Left lung (tissue), 10 donors: Measurements from ENCODE around the gene TMEM161A. TPM values are rescaled to one million over a fixed set of nuclear protein-coding genes. Genes with fewer than 3 reads are reported as not detected.

Experiments used
- ATAC-seq: fragments of 200-7000 bp; cut with Tn5 transposase; one replicate; pipeline ENCODE4 v1.9.1; 2020; ENCODE audit warnings: moderate library complexity
- DNase-seq, 4 donors: peaks; one replicate each; pipeline ENCODE4 v3.0.0-alpha.2; 2013 to 2020
- H3K27ac ChIP-seq, 2 donors: fragments of 200-600 bp; sonication (generic) in 1 of 2; one replicate each; pipeline versions ENCODE4 v1.5.0 to v1.8.0; 2020 to 2021
- H3K27me3 ChIP-seq, 2 donors: fragments of 200-600 bp; sonication (generic) in 1 of 2; one replicate each; pipeline versions ENCODE4 v1.5.0 to v1.8.0; 2020 to 2021
- H3K36me3 ChIP-seq, 2 donors: fragments of 200-600 bp; sonication (generic) in 1 of 2; one replicate each; pipeline versions ENCODE4 v1.5.0 to v1.8.0; 2020 to 2021
- H3K4me1 ChIP-seq, 2 donors: fragments of 200-600 bp; one replicate each; pipeline ENCODE4 v1.8.0; 2021
- H3K4me3 ChIP-seq, 2 donors: fragments of 200-600 bp; sonication (generic) in 1 of 2; one replicate each; pipeline versions ENCODE4 v1.5.0 to v1.8.0; 2020 to 2021; ENCODE audit warnings: mild to moderate bottlenecking in 1 of 2
- H3K9me3 ChIP-seq, 2 donors: fragments of 200-600 bp; sonication (generic) in 1 of 2; one replicate each; pipeline versions ENCODE4 v1.5.0 to v1.8.0; 2020 to 2021
- intact Hi-C, 2 donors: fragments of 100-400 bp; cut with DNase I; formaldehyde crosslinking; loops; one replicate each; pipeline versions ENCODE4 v1.11.2 to v1.14.2; 2022
- polyA plus RNA-seq, 6 donors: library from polyadenylated mRNA; unstranded; fragments of 120-200 nt; gene quantifications; one replicate each; pipeline ENCODE4 v1.2.1, GENCODE V29; 2013; ENCODE audit not compliant: insufficient read length in 6 of 6
- total RNA-seq, 2 donors: library from RNA; stranded (reverse); fragmentation: NEBNext Ultra II Directional; extraction: Animal tissue kit (Norgen Biotek cat#: 25700); gene quantifications; one replicate each; pipeline ENCODE4 v1.2.1, GENCODE V29; 2021
- TF ChIP-seq, protein P1 (sequence below), 2 donors: fragments of 200-600 bp; sonication (generic) in 1 of 2; IDR thresholded peaks; one replicate each; pipeline versions ENCODE4 v1.5.0 to v1.8.0; 2021; ENCODE audit warnings: antibody characterized with exemption in 2 of 2
- donor health status: DM: no; HTN: yes; CAD: no.
- donor health status: DM: no; HTN: no; CAD: no.

The TMEM161A gene
- total and polyA plus RNA-seq, 8 donors: 22.3 to 28.0 (median 25.4) TPM

DNA sequence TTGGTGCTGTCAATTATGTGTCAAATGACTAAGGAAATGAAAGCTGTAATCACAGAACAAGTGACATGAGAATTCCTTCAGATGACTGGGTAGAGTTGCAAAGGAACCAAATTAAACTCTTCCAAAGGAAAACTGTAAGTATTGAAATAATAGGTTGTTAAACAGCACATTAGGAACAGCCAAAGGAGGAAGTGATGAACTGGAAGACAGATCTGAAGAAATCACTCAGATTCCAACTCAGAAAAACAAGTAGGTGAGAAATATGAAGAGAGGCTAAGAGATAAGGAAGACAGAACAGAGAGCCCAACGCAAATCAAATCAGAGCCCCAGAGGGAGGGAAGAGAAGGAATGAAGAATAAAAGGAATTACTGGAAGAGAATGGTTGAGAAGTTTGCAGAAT, 15.4 kb downstream of the TMEM161A start:
- H3K4me3 ChIP-seq: no peak overlapping the region
- ATAC-seq (no peak), DNase-seq (no peak)
- H3K4me1 ChIP-seq: no peaks in the 10 kb centered on the region
- no peaks in the 10 kb centered on the region for H3K27me3 ChIP-seq
- TF ChIP-seq, protein P1, sequence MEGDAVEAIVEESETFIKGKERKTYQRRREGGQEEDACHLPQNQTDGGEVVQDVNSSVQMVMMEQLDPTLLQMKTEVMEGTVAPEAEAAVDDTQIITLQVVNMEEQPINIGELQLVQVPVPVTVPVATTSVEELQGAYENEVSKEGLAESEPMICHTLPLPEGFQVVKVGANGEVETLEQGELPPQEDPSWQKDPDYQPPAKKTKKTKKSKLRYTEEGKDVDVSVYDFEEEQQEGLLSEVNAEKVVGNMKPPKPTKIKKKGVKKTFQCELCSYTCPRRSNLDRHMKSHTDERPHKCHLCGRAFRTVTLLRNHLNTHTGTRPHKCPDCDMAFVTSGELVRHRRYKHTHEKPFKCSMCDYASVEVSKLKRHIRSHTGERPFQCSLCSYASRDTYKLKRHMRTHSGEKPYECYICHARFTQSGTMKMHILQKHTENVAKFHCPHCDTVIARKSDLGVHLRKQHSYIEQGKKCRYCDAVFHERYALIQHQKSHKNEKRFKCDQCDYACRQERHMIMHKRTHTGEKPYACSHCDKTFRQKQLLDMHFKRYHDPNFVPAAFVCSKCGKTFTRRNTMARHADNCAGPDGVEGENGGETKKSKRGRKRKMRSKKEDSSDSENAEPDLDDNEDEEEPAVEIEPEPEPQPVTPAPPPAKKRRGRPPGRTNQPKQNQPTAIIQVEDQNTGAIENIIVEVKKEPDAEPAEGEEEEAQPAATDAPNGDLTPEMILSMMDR (IDR thresholded peaks at IDR 0.05): no peak
- intact Hi-C loops: no loop called here
- H3K36me3 ChIP-seq: peaks cover 0 to 32% of the 10 kb centered on the region in 2 donors
- H3K9me3 ChIP-seq: peaks cover 0 to 10% of the 10 kb centered on the region in 2 donors
- no peak overlapping the region for H3K27ac ChIP-seq

DNA sequence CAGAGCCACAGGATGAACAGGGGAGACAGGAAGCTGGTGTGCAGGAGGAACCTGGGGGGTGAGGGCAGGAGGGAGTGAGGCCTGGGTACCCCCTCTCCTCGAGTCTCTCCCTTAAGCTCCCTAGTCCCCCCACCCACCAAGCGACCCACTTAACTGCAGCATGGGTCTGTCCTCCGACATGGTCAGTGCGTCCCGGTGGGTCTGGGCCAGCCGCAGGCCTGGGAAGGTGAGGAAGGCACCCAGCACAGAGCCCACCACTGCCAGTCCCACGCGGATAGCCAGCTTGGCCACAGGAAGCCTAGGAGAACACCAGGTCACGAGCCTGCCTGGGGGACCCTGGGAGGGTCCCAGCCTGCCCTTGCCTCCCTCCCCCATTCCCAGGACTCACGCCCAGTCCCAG, 16.9 kb downstream of the TMEM161A start:
- peaks cover 0 to 32% of the 10 kb centered on the region in 2 donors for H3K36me3 ChIP-seq
- peaks cover 0 to 10% of the 10 kb centered on the region in 2 donors for H3K9me3 ChIP-seq
- H3K4me3 ChIP-seq: no peak overlapping the region
- ATAC-seq (no peak), DNase-seq (peak in 1 of 4 donors; percentile 42)
- no peaks in the 10 kb centered on the region for H3K4me1 ChIP-seq
- intact Hi-C loops: no loop called here
- no peak overlapping the region for H3K27ac ChIP-seq
- TF ChIP-seq, protein P1 (IDR thresholded peaks at IDR 0.05): no peak
- H3K27me3 ChIP-seq: no peaks in the 10 kb centered on the region

DNA sequence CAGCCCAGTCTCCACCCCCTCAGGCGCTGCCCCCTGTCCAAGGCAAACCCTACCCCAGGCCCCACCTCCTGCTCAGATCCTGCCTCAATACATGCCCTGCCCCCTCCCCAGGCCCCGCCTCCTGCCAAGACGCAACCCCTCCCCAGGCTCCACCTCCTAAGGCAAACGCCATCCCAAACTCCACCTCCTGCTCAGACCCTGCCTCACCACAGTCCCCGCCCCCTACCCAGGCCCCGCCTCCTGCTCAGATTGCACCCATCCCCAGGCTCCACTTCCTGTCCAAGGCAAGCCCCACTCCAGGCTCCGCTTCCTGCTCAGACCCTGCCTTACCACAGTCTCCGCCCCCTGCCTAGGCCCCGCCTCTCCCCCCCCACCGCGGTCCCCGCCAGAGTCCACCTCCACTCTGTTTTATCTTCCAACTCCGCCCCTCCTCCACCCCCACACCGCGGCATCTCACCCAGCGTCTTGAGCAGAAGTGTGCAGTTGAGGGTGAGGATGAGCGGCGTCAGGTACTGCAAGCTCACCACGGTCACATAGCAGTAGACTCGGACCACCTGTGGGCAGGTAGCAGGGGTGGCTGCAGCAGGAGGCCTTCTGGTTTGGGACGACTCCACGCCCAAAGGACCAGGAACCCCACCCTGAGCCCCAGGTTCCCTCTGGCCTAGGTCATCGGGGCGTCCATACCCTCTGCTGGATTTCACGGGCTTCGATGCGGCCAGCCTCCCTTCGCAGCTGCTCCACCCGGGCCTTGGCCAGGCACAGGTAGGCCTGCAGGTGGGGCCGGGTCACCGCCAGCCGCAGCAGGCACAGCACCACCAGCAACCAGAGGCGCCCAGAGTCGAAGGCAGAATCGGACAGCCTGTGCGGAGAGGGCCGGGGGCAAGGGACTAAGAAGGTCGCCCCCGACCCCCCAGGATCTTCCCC, 17.7 kb downstream of the TMEM161A start:
- Histone ChIP-seq H3K9me3 (peaks cover 0 to 10% of the 10 kb centered on the region in 2 donors), H3K27me3 (no peaks in the 10 kb centered on the region), H3K27ac (no peak overlapping the region), H3K4me3 (no peak overlapping the region), H3K36me3 (peaks cover 0 to 32% of the 10 kb centered on the region in 2 donors), H3K4me1 (no peaks in the 10 kb centered on the region)
- peak; percentile 63 for ATAC-seq
- intact Hi-C loops: no loop called here
- peak in 2 of 4 donors; percentile 44 to 76 for DNase-seq
- TF ChIP-seq, protein P1 (IDR thresholded peaks at IDR 0.05): no peak

DNA sequence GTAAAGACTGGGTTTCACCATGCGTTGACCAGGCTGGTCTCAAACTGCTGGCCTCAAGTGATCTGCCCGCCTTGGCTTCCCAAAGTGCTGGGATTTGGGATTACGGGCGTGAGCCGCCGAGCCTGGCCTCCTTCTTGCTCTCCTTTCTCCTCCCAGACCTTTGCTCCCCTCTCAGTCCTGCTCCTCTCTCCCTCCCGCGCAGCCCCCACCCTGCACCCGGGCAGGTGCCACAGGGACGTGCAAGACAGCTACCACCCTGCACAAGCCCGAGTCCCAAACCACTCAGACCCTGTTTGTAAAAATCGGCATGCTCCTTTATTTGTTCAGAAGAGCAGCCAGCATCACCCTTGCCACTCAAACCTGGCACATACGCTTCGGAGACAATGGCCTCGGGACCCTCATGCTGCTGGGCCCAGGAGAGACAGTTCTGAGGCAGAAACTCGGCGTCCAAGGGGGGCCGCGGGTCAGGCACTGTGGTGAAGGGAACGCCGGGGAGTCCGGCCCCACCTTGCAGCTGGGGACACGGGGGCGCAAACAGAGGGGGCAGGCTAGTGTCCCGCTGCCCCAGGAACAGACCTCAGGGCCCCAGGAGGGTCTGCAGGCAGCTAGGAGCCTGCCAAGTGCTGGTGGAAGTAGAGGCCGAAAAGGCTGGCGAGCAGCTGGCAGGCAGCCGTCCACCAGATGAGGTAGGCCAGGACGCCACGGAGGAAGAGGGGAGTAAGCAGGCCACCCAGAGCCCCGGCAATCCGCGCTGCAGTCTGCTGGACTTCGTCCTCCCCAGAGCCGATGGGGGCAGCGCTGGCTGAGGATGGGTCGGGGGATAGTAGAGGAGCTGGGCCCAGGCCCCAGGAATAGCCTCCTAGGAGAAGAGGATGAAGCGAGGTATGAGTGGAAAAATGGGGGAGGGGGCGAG, 18.7 kb downstream of the TMEM161A start:
- Histone ChIP-seq H3K4me3 (no peak overlapping the region), H3K4me1 (no peaks in the 10 kb centered on the region), H3K36me3 (peaks cover 0 to 32% of the 10 kb centered on the region in 2 donors), H3K27me3 (no peaks in the 10 kb centered on the region), H3K9me3 (peaks cover 0 to 10% of the 10 kb centered on the region in 2 donors), H3K27ac (no peak overlapping the region)
- TF ChIP-seq, protein P1 (IDR thresholded peaks at IDR 0.05): no peak
- DNase-seq: peak in 1 of 4 donors; percentile 73
- no peak for ATAC-seq
- intact Hi-C loops: no loop called here
